HAP-1 (cell line): ENCODE results near the gene ACADS.

ENCODE experiments used
- DNase-seq, 2 experiments: peaks; one replicate each; pipeline ENCODE4 v3.0.0-alpha.2; 2016 to 2020; ENCODE audit warnings: low spot score in 2 of 2
- H3K27me3 ChIP-seq: fragments of 250-450 bp; sonication (Bioruptor Pico); 2 replicates; pipeline ENCODE4 v1.5.1; 2020; ENCODE audit warnings: low read depth, mild to moderate bottlenecking, moderate library complexity
- H3K36me3 ChIP-seq: fragments of 250-450 bp; sonication (Bioruptor Pico); replicated peaks from 2 replicates; pipeline ENCODE4 v1.5.1; 2020; ENCODE audit warnings: mild to moderate bottlenecking
- H3K4me1 ChIP-seq: fragments of 250-450 bp; sonication (Bioruptor Pico); 2 replicates; pipeline ENCODE4 v1.5.1; 2020; ENCODE audit warnings: mild to moderate bottlenecking
- H3K4me3 ChIP-seq: fragments of 250-450 bp; sonication (Bioruptor Pico); 2 replicates; pipeline ENCODE4 v1.5.1; 2020; ENCODE audit warnings: mild to moderate bottlenecking, moderate library complexity
- H3K9me3 ChIP-seq: fragments of 250-450 bp; sonication (Bioruptor Pico); 2 replicates; pipeline ENCODE4 v1.5.1; 2020; ENCODE audit warnings: mild to moderate bottlenecking, moderate library complexity
- in situ Hi-C: fragments of 300-500 bp; cut with MboI; formaldehyde crosslinking; loops from 3 replicates; pipeline ENCODE4 v1.14.3; 2020; ENCODE audit warnings: low sequenced_read_pairs, inconsistent platforms, mixed read lengths

ACADS gene

DNA sequence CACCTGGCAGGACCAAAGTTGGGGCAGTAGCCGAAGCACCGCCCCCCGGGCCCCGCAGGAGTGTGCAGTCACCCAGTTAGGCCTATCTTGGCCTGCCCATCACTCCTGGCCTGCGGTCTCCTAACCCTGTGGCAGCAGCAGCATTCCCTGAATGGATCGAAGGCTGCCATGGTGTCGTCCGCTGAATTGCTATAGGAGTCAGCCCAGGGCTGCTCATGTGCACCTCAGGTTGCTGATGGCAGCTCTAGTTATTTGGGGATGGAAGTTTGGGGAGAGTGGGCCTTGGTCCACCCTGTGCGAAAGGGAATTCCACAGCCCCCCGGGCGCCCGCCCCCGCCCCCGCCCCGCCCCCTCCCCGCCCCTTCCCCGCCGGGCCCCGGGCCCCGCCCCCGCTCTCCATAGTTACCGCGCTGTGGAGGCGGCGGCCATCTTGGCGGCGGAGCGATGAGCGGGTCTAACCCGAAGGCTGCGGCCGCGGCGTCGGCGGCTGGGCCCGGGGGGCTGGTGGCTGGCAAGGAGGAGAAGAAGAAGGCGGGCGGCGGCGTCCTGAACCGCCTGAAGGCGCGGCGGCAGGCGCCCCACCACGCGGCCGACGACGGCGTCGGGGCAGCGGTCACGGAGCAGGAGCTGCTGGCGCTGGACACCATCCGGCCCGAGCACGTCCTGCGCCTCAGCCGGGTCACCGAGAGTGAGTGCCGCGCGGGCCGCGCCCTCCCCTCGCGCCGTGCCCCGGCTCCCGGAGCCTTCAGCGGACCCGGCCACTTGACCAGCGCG is 15.4 kb upstream of the ACADS start, which contains the start of gene UNC119B:
UNC119B (plus strand) TSS at position 428 of the 774 bp plus-strand sequence; CDS start at position 445, 17 bp downstream.
- peaks cover 20% of the 10 kb centered on the region for H3K36me3 ChIP-seq
- H3K27me3 ChIP-seq: no peaks in the 10 kb centered on the region
- no peaks in the 10 kb centered on the region for H3K9me3 ChIP-seq
- in situ Hi-C loops: loop anchor here (5.0 to 10.0 kb wide), 3 partner anchors 63 to 385 kb away; partner anchors contain the start of genes PLA2G1B and POP5
- DNase-seq: peak; percentile 39 to 82
- H3K4me3 ChIP-seq: peak within 1 kb of the TSS; percentile 71
- peaks cover 9% of the 10 kb centered on the region for H3K4me1 ChIP-seq

DNA sequence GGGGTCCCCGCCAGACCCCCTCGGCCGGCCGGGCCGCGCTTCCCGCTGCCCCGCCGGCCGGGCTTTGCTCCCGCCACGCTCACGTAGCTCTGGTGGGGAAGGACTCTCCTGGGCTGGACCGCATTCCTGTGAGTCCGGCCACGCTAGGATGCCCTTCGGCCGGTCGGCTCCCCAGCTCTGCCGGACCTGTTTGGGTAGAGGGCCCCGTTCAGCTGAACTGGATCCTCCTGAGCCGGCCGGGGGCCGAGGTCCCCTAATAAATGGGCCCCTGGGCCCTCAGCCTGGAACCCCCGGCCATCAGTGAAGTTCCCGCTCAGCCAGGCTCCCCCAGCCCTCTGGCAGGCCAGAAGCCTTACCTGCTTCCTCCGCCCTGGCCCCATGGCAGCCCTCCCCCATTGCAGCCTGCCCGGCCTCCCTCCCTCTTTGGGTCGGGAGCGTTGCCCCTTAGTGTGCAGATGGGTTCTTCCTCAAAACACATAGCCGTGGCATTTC is 14.8 kb upstream of the ACADS start:
- Histone ChIP-seq H3K4me3 (peak overlapping the region; percentile 71), H3K27me3 (no peaks in the 10 kb centered on the region), H3K36me3 (peaks cover 25% of the 10 kb centered on the region), H3K4me1 (peaks cover 9% of the 10 kb centered on the region), H3K9me3 (no peaks in the 10 kb centered on the region)
- in situ Hi-C loops: loop anchor here (5.0 to 10.0 kb wide), 3 partner anchors 64 to 386 kb away; partner anchors contain the start of genes PLA2G1B and POP5
- DNase-seq: peak in 1 of 2 experiments; percentile 44

DNA sequence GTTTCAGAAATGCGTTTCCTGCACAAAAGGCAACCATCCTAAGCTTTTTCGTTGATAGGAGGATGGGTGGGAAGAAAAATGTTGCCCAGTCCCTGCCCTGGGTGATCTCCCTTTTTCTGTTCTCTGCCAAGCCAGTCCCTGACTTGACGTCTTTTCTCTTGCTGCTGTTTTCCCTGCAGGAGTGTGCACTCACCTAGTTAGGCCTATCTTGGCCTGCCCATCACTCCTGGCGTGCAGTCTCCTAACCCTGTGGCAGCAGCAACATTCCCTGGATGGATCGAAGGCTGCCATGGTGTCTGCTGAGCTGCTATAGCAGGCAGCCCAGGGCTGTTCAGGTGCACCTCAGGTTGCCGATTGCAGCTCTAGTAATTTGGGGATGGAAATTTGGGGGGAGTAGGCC is 14.2 kb upstream of the ACADS start:
- peak in 1 of 2 experiments; percentile 39 for DNase-seq
- in situ Hi-C loops: loop anchor here (5.0 to 10.0 kb wide), 3 partner anchors 64 to 387 kb away; partner anchors contain the start of genes PLA2G1B and POP5
- Histone ChIP-seq H3K27me3 (no peaks in the 10 kb centered on the region), H3K4me1 (peaks cover 9% of the 10 kb centered on the region), H3K9me3 (no peaks in the 10 kb centered on the region), H3K4me3 (peak overlapping the region; percentile 71), H3K36me3 (peaks cover 31% of the 10 kb centered on the region)

DNA sequence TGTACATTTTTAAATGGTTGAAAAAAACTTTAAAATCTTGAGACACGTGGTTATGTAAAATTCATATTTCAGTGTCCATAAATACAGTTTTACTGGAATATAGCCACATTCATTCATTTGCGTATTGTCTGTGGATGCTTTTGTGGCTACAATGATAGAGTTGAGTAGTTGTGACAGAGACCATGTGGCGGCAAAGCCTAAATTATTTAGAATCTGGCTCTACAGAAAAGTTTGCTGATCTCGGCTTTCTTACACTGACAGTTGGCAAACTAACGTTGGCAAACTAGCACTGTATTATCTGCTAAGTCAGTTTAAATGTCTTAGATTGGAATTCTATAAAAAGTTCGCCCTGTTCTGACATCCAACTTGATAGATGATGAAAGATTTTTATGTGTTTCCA is 13.0 kb upstream of the ACADS start:
- Histone ChIP-seq H3K9me3 (no peaks in the 10 kb centered on the region), H3K4me3 (no peak overlapping the region), H3K36me3 (peaks cover 43% of the 10 kb centered on the region), H3K4me1 (peaks cover 9% of the 10 kb centered on the region), H3K27me3 (no peaks in the 10 kb centered on the region)
- no peak for DNase-seq
- in situ Hi-C loops: loop anchor here (5.0 to 10.0 kb wide), 3 partner anchors 65 to 388 kb away; partner anchors contain the start of genes PLA2G1B and POP5

DNA sequence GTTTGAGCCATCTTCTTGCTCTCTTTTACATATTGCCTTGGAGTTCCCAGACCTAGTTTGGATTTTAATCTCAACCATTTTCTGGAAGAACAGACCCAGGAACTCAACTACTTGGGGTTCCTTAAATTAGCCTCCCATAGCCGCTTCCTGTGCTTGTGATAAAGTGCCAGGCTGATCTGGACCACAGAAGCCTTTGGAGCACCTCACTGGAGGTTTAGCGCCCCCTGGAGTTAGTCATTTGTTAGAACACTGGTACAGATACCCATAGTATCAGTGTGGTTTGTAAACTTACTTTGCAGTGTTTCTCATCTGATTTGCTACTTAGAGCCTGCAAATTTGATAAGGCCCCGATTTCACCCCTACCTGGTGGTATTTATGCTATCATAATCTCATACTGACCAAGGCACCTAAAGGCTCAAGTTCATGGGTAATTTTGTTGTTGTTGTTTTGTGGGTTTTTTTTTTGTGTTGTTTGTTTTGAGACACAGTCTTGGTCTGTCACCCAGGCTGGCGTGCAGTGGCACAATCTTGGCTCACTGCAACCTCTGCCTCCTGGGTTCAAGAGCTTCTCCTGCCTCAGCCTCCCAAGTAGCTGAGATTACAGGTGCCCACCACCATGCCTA is 11.7 kb upstream of the ACADS start:
- Histone ChIP-seq H3K4me3 (no peak overlapping the region), H3K4me1 (peaks cover 9% of the 10 kb centered on the region), H3K27me3 (no peaks in the 10 kb centered on the region), H3K9me3 (no peaks in the 10 kb centered on the region), H3K36me3 (peaks cover 54% of the 10 kb centered on the region)
- peak; percentile 80 to 88 for DNase-seq
- in situ Hi-C loops: loop anchor here (5.0 to 10.0 kb wide), 3 partner anchors 67 to 389 kb away; partner anchors contain the start of genes PLA2G1B and POP5

DNA sequence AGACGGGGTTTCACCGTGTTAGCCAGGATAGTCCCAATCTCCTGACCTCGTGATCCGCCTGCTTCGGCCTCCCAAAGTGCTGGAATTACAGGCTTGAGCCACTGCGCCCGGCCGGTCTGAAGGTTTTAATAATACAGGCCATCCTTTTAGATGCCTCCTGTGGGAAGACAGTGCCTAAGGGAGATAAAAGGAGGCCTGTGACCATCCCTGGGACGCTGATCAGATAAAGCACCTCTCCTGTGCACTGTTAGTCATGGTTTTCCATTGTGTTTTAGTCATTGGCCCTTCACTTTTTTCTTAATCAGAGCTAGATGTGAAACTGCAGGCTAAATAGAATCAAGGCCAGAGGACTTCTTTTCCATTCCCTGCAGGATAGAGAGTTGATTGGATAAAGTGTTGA is 7.6 kb upstream of the ACADS start:
- no peaks in the 10 kb centered on the region for H3K27me3 ChIP-seq
- H3K4me1 ChIP-seq: no peaks in the 10 kb centered on the region
- H3K36me3 ChIP-seq: peaks cover 95% of the 10 kb centered on the region
- in situ Hi-C loops: loop anchor here (10.0 kb wide), 1 partner anchor 393 kb away; the partner anchor contains the start of gene PLA2G1B
- H3K4me3 ChIP-seq: no peak overlapping the region
- DNase-seq: no peak
- no peaks in the 10 kb centered on the region for H3K9me3 ChIP-seq

DNA sequence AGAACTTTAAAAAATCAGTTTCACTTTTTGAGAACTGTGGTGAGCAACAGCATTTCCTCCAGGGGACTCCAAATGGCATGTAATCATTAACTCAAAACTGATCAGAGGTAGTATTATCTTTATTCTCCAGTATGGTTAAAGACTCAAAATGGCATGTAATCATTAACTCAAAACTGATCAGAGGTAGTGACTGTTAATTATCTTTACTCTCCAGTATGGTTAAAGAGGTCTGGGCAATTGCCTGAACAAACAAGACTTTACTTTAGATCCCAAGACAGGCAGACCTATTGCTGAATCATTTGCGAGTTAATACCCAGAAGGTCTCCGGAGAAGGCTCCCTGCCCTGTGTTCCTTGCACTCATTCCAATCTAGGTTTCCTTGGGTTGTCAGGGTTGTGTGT is 6.6 kb upstream of the ACADS start:
- Histone ChIP-seq H3K4me3 (no peak overlapping the region), H3K4me1 (no peaks in the 10 kb centered on the region), H3K9me3 (no peaks in the 10 kb centered on the region), H3K27me3 (no peaks in the 10 kb centered on the region), H3K36me3 (peaks cover 96% of the 10 kb centered on the region)
- no peak for DNase-seq
- in situ Hi-C loops: loop anchor here (10.0 kb wide), 1 partner anchor 394 kb away; the partner anchor contains the start of gene PLA2G1B

DNA sequence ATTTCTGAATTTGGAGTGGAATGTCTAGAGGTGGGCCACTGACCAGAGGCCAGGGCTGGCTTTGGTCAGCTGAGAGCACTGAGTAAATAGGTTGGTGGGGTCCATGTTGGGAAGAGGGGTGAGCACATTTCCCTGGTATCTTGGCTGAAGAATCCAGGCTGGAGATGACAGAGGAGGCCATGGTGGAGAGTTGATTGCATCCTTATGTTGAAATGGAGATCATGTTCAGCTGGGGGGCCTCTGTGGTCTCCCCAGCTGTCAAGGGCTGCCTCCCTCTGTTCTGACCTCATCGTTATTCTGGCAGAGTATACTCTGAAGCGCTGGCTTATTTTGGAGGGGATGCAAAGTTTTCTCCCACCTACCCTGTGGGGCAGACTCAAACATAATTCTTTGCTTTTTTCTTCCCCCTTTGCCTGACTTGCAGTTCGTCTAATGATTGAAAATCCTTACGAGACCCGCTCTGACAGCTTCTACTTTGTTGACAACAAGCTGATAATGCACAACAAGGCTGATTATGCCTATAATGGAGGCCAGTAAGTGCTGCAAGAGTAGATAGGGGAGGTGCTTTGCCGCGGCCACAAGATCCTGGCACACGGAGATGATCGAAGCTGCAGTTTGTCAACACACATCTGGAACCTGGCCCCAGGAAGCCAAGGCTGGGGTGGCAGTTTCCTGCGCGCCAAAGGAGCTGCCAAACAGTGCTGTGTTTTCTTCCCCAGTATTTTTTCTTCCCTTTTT is 6.0 kb upstream of the ACADS start:
- no peak overlapping the region for H3K4me3 ChIP-seq
- peaks cover 95% of the 10 kb centered on the region for H3K36me3 ChIP-seq
- no peak for DNase-seq
- no peaks in the 10 kb centered on the region for H3K9me3 ChIP-seq
- H3K27me3 ChIP-seq: no peaks in the 10 kb centered on the region
- in situ Hi-C loops: loop anchor here (10.0 kb wide), 1 partner anchor 395 kb away; the partner anchor contains the start of gene PLA2G1B
- H3K4me1 ChIP-seq: no peaks in the 10 kb centered on the region

DNA sequence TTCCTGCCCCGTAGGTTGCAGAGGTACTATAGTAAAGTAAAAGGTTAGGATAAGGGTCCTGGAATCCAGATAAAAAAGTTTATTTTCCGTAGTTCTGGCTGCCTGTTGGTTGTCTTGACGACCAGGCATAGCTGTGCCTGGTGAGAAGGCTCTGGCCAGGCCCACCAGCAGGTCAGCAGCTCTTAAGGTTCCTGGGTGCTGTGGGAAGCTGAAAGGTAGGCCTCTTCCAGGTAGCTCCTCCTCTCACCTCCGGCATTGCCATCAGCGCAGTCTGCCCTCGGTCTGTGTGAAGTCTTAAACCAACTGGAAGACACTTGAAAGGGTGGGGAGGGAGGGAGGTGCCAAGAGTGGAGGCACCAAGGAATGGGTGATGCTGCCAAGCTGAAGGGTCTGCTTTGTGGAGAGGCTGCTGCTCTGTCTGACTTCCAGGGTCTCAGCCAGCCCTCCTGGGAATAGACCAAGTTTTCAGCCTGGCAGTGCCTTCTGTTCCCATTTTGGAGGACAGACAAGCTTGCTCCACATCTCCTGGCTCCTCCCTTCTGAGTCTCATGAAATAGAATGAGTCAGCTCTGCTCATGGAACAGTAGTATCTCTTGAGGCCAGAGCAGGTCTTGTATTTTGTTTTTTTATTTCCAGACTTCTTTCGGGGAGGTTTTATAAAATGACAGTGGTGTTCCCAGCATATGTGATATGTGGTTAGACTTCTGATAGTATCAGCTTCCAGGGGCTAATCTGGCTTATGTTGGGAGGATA is 5.2 kb upstream of the ACADS start:
- H3K4me3 ChIP-seq: no peak overlapping the region
- H3K36me3 ChIP-seq: peaks cover 89% of the 10 kb centered on the region
- no peaks in the 10 kb centered on the region for H3K4me1 ChIP-seq
- H3K9me3 ChIP-seq: no peaks in the 10 kb centered on the region
- DNase-seq: no peak
- H3K27me3 ChIP-seq: no peaks in the 10 kb centered on the region
- in situ Hi-C loops: no loop called here

DNA sequence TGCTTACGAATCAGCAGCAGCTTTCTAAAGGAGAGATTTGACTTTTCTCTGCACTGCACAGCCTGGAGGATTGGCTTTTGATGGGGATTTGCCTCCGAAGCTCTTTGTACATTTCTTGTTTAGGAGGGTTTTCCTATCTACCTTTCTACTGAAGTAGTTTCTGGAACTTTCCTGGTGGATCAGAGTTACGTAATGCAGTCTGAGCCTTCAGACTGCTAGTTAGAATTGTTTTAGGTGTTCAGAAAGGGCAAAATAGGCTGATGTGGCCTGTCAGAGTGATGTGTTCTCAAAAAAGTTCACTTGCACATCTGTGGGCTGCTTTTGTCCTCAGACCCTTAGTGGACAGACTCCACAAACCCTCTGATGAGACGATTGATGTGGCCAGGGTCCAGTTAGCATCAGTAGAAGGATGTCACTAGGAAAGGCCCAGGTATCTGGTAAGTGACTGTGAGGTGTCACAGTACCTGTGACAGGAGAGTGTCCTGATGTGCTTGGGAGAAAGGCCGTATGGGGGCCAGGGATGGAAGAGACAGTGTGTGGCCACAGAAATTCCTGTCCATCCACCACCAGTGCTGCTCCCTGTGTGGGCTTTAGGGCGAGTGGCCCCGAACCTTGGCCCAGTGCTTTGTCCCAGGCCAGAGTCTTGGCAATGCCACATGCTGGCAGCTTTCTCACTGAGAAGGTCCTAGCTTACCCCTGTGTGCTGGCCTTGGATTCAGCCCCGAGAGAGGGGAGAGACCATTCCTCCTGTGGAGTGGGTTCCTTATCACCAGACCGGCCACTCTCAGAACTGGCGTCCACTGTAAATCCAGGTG is 4.4 kb upstream of the ACADS start:
- peaks cover 81% of the 10 kb centered on the region for H3K36me3 ChIP-seq
- H3K4me1 ChIP-seq: peaks cover 1% of the 10 kb centered on the region
- DNase-seq: no peak
- H3K4me3 ChIP-seq: no peak overlapping the region
- in situ Hi-C loops: no loop called here
- H3K27me3 ChIP-seq: no peaks in the 10 kb centered on the region
- no peaks in the 10 kb centered on the region for H3K9me3 ChIP-seq

DNA sequence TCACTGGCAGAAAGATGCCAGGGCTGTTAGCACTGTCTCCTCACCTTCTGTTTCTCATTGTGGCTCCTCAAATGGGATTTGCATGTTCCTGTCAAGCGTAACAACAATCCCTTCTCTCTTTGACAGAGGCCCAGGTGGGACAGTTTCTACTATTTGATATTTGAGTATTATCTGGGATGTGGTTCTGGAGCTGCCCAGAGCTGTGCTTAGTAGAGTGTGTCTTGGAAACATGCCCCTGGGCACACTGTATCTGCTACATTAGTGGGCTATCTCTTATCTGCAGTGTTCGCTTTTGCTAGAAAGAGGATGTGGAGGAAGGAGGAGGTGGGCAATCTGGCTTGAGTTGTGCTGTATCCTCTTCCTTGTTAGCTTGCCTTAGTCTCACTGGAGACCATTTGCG is 3.8 kb upstream of the ACADS start:
- Histone ChIP-seq H3K4me3 (no peak overlapping the region), H3K4me1 (peaks cover 6% of the 10 kb centered on the region), H3K27me3 (no peaks in the 10 kb centered on the region), H3K36me3 (peaks cover 75% of the 10 kb centered on the region), H3K9me3 (no peaks in the 10 kb centered on the region)
- in situ Hi-C loops: no loop called here
- no peak for DNase-seq

DNA sequence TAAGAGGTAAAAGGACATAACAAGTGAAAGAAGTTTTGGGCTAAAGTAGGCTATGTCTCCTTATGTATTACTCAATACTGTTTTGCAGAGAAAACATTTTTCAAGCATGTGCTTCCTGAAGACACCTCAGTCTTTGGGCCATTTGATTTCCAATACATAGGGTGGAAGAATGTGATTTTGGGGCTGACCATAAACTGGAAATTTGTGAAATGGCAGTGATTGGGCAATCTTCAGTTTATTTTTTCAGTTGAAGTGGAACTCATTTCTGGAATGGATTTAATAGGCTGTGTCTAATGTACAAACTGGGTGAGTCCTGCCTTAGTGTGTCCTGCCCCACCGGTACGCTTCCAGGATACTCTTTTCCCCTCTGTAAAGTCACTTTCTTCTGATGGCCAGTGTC is 2.8 kb upstream of the ACADS start:
- Histone ChIP-seq H3K36me3 (peaks cover 75% of the 10 kb centered on the region), H3K4me3 (no peak overlapping the region), H3K9me3 (no peaks in the 10 kb centered on the region), H3K27me3 (no peaks in the 10 kb centered on the region), H3K4me1 (peaks cover 6% of the 10 kb centered on the region)
- DNase-seq: no peak
- in situ Hi-C loops: no loop called here
